CD8-positive, alpha-beta memory T cell (primary cell): Measurements from ENCODE around the gene MAP2K6. TPM values are rescaled to one million over a fixed set of nuclear protein-coding genes. Genes with fewer than 3 reads are reported as not detected.

Experiments used
- CTCF ChIA-PET: fragments of 350-600 bp; sonication (Branson Sonifier 250); formaldehyde crosslinking; loops from one replicate; lab custom pipeline; 2021; ENCODE audit warnings: antibody characterized with exemption; lab: Charles Lee
- POLR2A ChIA-PET: fragments of 350-600 bp; sonication (Branson Sonifier 250); formaldehyde crosslinking; loops from one replicate; lab custom pipeline; 2021; ENCODE audit warnings: antibody characterized with exemption; lab: Charles Lee
- DNase-seq, 5 donors: peaks; one replicate each; pipeline versions ENCODE4 v3.0.0 to v3.0.0-alpha.2; 2020 to 2022; ENCODE audit warnings: mixed read lengths in 1 of 5
- H3K27ac ChIP-seq: one replicate; pipeline ENCODE4 v1.7.0; 2013; ENCODE audit warnings: low read depth, mild to moderate bottlenecking, low read length, moderate library complexity
- H3K27me3 ChIP-seq: 2 replicates; pipeline ENCODE4 v1.7.0; 2013; ENCODE audit warnings: low read length, mild to moderate bottlenecking; ENCODE audit not compliant: insufficient read depth, poor library complexity, severe bottlenecking
- H3K36me3 ChIP-seq: 2 replicates; pipeline ENCODE4 v1.7.0; 2013; ENCODE audit warnings: mild to moderate bottlenecking, low read length, moderate library complexity; ENCODE audit not compliant: insufficient read depth
- H3K4me1 ChIP-seq: 2 replicates; pipeline ENCODE4 v1.7.0; 2013; ENCODE audit warnings: mild to moderate bottlenecking, low read length, moderate library complexity; ENCODE audit not compliant: insufficient read depth
- H3K4me3 ChIP-seq: 2 replicates; pipeline ENCODE4 v1.7.0; 2013; ENCODE audit warnings: mild to moderate bottlenecking, low read length
- H3K9me3 ChIP-seq: 2 replicates; pipeline ENCODE4 v1.7.0; 2013; ENCODE audit warnings: mild to moderate bottlenecking, low read length
- H3K27ac Mint-ChIP-seq, 8 donors: one replicate each; pipeline ENCODE4 v1.8.0; 2020 to 2021; ENCODE audit warnings: mixed read lengths in 8 of 8, mild to moderate bottlenecking in 6 of 8, inconsistent platforms in 3 of 8, moderate library complexity in 3 of 8
- H3K27me3 Mint-ChIP-seq, 2 donors: one replicate each; pipeline ENCODE4 v1.8.0; 2020 to 2021; ENCODE audit warnings: mixed read lengths in 2 of 2, mild to moderate bottlenecking in 1 of 2, moderate library complexity in 1 of 2
- H3K36me3 Mint-ChIP-seq, 3 donors: one replicate each; pipeline ENCODE4 v1.8.0; 2020 to 2021; ENCODE audit warnings: mixed read lengths in 3 of 3, inconsistent platforms in 1 of 3, mild to moderate bottlenecking in 1 of 3
- H3K4me1 Mint-ChIP-seq, 3 donors: one replicate each; pipeline ENCODE4 v1.8.0; 2020 to 2021; ENCODE audit warnings: mixed read lengths in 3 of 3, inconsistent platforms in 1 of 3, mild to moderate bottlenecking in 1 of 3
- H3K4me3 Mint-ChIP-seq, 7 donors: one replicate each; pipeline ENCODE4 v1.8.0; 2020 to 2021; ENCODE audit warnings: mixed read lengths in 7 of 7, mild to moderate bottlenecking in 6 of 7, moderate library complexity in 4 of 7, inconsistent platforms in 2 of 7
- H3K9me3 Mint-ChIP-seq, 5 donors: one replicate each; pipeline ENCODE4 v1.8.0; 2020 to 2022; ENCODE audit warnings: mixed read lengths in 5 of 5, mild to moderate bottlenecking in 3 of 5, moderate library complexity in 2 of 5, inconsistent platforms in 1 of 5
- polyA plus RNA-seq: library from polyadenylated mRNA; unstranded; fragments of 300-500 nt; fragmentation: Illumina TruSeq; gene quantifications from one replicate; pipeline ENCODE4 v1.2.3, GENCODE V29; 2021
- total RNA-seq, 2 experiments: library from RNA; stranded (reverse); gene quantifications; one replicate each; pipeline ENCODE4 v1.2.3, GENCODE V29; 2021

MAP2K6 gene
- total and polyA plus RNA-seq, 3 experiments from 2014 or later, result 1.9 to 18.7 (median 2.5) TPM

DNA sequence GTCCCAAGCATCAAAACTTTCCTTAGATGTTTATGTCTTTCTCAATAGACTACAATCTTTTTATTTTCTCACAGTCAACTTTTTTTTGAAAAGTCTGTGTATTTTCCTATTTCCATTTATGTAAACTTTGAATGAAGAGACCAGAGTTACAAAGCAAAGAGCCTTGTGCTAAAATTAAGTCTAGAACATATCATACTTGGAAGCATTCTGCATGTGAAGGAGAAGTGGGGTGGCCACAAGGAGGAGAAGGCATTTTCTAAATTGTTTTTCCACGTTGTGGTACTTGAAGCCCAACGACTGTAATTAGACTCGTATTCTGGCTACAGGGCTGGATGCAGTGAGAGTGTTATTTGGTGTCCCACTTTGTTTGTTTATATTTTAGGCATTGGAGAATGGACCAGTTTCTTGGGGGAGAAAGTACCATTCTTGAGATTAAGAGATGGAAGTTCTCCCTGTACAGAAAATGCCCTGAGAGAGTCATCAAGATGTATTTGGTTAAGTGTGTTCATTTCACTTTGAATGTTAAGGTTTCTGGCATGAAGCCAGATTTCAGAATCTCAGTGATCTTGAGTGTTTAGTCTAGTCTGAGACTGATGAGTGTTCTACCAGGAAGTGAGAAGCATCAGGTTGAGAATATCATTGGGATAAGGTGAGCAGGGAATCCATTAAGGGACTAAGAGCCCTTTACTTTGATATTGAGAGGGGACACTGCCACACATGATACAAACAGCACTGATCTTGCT, 71.6 kb downstream of the MAP2K6 start:
- ChIA-PET CTCF (no interaction called here), POLR2A (no interaction called here)
- Histone ChIP-seq H3K9me3 (no peaks in the 10 kb centered on the region), H3K27ac (no peak overlapping the region), H3K36me3 (no peaks in the 10 kb centered on the region), H3K27me3 (no peaks in the 10 kb centered on the region), H3K4me3 (no peak overlapping the region), H3K4me1 (no peaks in the 10 kb centered on the region)
- Mint-ChIP-seq H3K4me1 (peaks cover 6 to 20% (median 19%) of the 10 kb centered on the region in 3 donors), H3K36me3 (peaks cover 2 to 15% (median 11%) of the 10 kb centered on the region in 3 donors), H3K27me3 (peaks cover 0 to 1% of the 10 kb centered on the region in 2 donors), H3K9me3 (no peaks in the 10 kb centered on the region), H3K4me3 (no peak overlapping the region), H3K27ac (peak overlapping the region in 1 of 8 donors; percentile 19)
- no peak for DNase-seq

DNA sequence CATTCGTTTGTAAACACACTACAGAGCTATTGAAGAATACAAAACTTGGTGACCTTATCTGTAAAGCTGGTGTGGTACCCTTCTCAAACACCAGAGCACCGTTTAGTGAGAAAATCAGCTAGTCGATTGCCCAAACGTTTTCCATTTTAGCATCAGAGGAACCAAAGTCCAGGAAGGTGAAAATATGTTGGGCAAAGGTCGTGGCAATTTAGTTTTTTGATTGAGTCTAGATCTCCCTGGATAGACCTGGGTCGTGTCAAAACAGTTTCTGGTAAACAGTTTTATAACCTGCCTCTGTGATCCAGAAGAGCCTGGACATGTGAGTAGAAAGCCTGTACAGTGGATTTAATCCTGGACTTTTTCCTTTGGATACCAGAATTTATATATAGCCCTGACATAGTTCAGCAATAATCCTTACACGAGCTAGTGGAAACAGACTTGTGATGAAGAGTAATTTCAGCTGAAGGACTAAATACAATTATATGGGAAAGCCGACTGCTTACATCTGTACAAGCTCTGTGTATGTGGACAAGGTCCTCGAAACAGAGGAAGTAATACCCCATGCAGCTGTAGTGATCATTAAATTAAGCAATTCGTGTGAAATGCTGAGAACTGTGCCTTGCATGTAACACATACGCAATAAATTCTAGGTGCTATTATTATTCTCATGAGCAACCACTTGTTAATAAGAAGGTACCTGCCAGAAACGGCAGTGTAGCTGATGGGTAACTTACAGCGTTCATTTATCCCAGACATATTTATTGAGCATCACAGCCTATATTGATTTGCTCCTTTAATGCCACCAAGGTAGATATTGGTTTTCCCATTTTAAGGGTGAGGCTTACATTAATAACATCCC, 72.5 kb downstream of the MAP2K6 start:
- Histone ChIP-seq H3K27me3 (no peaks in the 10 kb centered on the region), H3K36me3 (no peaks in the 10 kb centered on the region), H3K4me3 (no peak overlapping the region), H3K4me1 (no peaks in the 10 kb centered on the region), H3K27ac (no peak overlapping the region), H3K9me3 (no peaks in the 10 kb centered on the region)
- H3K4me3 Mint-ChIP-seq, result no peak overlapping the region
- H3K27me3 Mint-ChIP-seq, result peaks cover 0 to 1% of the 10 kb centered on the region in 2 donors
- DNase-seq, result no peak
- no peaks in the 10 kb centered on the region for H3K9me3 Mint-ChIP-seq
- H3K36me3 Mint-ChIP-seq, result peaks cover 0 to 15% (median 11%) of the 10 kb centered on the region in 3 donors
- ChIA-PET POLR2A (no interaction called here), CTCF (no interaction called here)
- H3K27ac Mint-ChIP-seq, result no peak overlapping the region
- H3K4me1 Mint-ChIP-seq, result peaks cover 14 to 23% (median 15%) of the 10 kb centered on the region in 3 donors

GRCh38 chr17:69489313-69489712, 74.8 kb downstream of the MAP2K6 start:
- no peaks in the 10 kb centered on the region for H3K36me3 ChIP-seq

GRCh38 chr17:69492410-69493071, 78.0 kb downstream of the MAP2K6 start:
- Mint-ChIP-seq H3K27me3 (no peaks in the 10 kb centered on the region), H3K27ac (peak overlapping the region in 1 of 8 donors; percentile 59), H3K36me3 (peaks cover 0 to 8% (median 2%) of the 10 kb centered on the region in 3 donors), H3K4me3 (no peak overlapping the region), H3K4me1 (peaks cover 20 to 31% (median 27%) of the 10 kb centered on the region in 3 donors), H3K9me3 (no peaks in the 10 kb centered on the region)
- CTCF ChIA-PET, result no interaction called here
- Histone ChIP-seq H3K27me3 (no peaks in the 10 kb centered on the region), H3K27ac (no peak overlapping the region), H3K9me3 (no peaks in the 10 kb centered on the region), H3K36me3 (no peaks in the 10 kb centered on the region), H3K4me3 (no peak overlapping the region), H3K4me1 (no peaks in the 10 kb centered on the region)
- DNase-seq, result no peak
- POLR2A ChIA-PET, result no interaction called here

More at GRCh38 chr17:69489313-69489712, 74.8 kb downstream of the MAP2K6 start:
- no peaks in the 10 kb centered on the region for H3K9me3 ChIP-seq
- H3K4me1 ChIP-seq, result no peaks in the 10 kb centered on the region
- DNase-seq, result no peak
- no peaks in the 10 kb centered on the region for H3K27me3 ChIP-seq
- H3K4me3 Mint-ChIP-seq, result peak overlapping the region in 1 of 7 donors; percentile 9
- peaks cover 0 to 1% of the 10 kb centered on the region in 2 donors for H3K27me3 Mint-ChIP-seq
- no peak overlapping the region for H3K27ac Mint-ChIP-seq
- no peak overlapping the region for H3K4me3 ChIP-seq
- peaks cover 23 to 29% (median 25%) of the 10 kb centered on the region in 3 donors for H3K4me1 Mint-ChIP-seq
- H3K9me3 Mint-ChIP-seq, result no peaks in the 10 kb centered on the region
- CTCF ChIA-PET, result no interaction called here
- H3K27ac ChIP-seq, result no peak overlapping the region
- peaks cover 0 to 13% (median 11%) of the 10 kb centered on the region in 3 donors for H3K36me3 Mint-ChIP-seq
- POLR2A ChIA-PET, result no interaction called here

DNA sequence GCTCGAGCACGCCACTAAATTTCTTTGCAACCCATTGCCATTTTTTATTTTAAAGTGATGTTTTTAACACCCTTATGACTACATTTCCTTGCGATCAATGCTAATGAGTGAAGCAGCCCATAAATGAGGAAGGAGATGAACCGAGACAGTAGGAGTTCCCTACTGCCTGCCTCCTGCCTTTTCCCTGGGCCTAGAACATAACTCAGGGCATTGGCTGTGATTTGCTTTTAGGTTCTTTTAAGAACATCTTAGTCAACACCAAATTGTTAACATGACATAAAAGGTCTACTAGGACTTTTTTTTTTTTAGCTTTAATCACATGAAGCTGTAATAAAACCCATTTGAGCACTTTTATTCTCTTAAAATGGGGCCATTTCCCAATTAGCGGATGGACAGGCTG, 81.3 kb downstream of the MAP2K6 start:
- Mint-ChIP-seq H3K9me3 (no peaks in the 10 kb centered on the region), H3K4me3 (no peak overlapping the region), H3K4me1 (peaks cover 24 to 48% (median 44%) of the 10 kb centered on the region in 3 donors), H3K27me3 (no peaks in the 10 kb centered on the region), H3K36me3 (peaks cover 0 to 10% (median 2%) of the 10 kb centered on the region in 3 donors), H3K27ac (no peak overlapping the region)
- DNase-seq, result no peak
- no peak overlapping the region for H3K4me3 ChIP-seq
- POLR2A ChIA-PET, result no interaction called here
- no peaks in the 10 kb centered on the region for H3K27me3 ChIP-seq
- H3K36me3 ChIP-seq, result no peaks in the 10 kb centered on the region
- CTCF ChIA-PET, result interaction anchor here (0.8 kb wide), 1 partner anchor 11 kb away, joined by 3 read pairs; no protein-coding TSS in a partner anchor
- H3K9me3 ChIP-seq, result no peaks in the 10 kb centered on the region
- no peak overlapping the region for H3K27ac ChIP-seq
- H3K4me1 ChIP-seq, result no peaks in the 10 kb centered on the region

- Mint-ChIP-seq H3K36me3 (peaks cover 0 to 11% (median 2%) of the 10 kb centered on the region in 3 donors), H3K9me3 (no peaks in the 10 kb centered on the region), H3K4me1 (peaks cover 22 to 57% (median 47%) of the 10 kb centered on the region in 3 donors), H3K27me3 (no peaks in the 10 kb centered on the region), H3K4me3 (no peak overlapping the region), H3K27ac (no peak overlapping the region)
- DNase-seq, result no peak
- Histone ChIP-seq H3K36me3 (no peaks in the 10 kb centered on the region), H3K4me3 (no peak overlapping the region), H3K27ac (no peak overlapping the region), H3K27me3 (no peaks in the 10 kb centered on the region), H3K9me3 (no peaks in the 10 kb centered on the region), H3K4me1 (no peaks in the 10 kb centered on the region)
- ChIA-PET CTCF (no interaction called here), POLR2A (no interaction called here)
Observed at GRCh38 chr17:69497161-69497560, 82.7 kb downstream of the MAP2K6 start.

- H3K36me3 ChIP-seq, result no peaks in the 10 kb centered on the region
- CTCF ChIA-PET, result no interaction called here
- Mint-ChIP-seq H3K36me3 (peaks cover 0 to 8% (median 4%) of the 10 kb centered on the region in 3 donors), H3K9me3 (no peaks in the 10 kb centered on the region), H3K4me3 (no peak overlapping the region), H3K27ac (peak overlapping the region in 1 of 8 donors; percentile 3), H3K27me3 (no peaks in the 10 kb centered on the region), H3K4me1 (peaks cover 21 to 51% (median 49%) of the 10 kb centered on the region in 3 donors)
- no peaks in the 10 kb centered on the region for H3K27me3 ChIP-seq
- DNase-seq, result no peak
- H3K27ac ChIP-seq, result no peak overlapping the region
- H3K4me3 ChIP-seq, result no peak overlapping the region
- POLR2A ChIA-PET, result no interaction called here
- no peaks in the 10 kb centered on the region for H3K9me3 ChIP-seq
- H3K4me1 ChIP-seq, result no peaks in the 10 kb centered on the region
Observed at GRCh38 chr17:69499318-69499717, 84.8 kb downstream of the MAP2K6 start.
